Activated naive CD4-positive, alpha-beta T cell treated with anti-CD3 and anti-CD28 coated beads, Interleukin-2, amount 50 U/mL, for 16 hours (primary cell): ENCODE measurements around the gene C2CD5.
A peak's percentile ranks its signal among the peaks of the same experiment; 100 is the strongest.
"Not testable (repeated sequence)": the region's sequence is repeated elsewhere in the genome, so short reads cannot be mapped to it uniquely, and the experiment has no call there.

Source experiments
- DNase-seq: peaks from one replicate; pipeline ENCODE4 v3.0.0-alpha.2; 2020

The C2CD5 gene

GRCh38 chr12:22544038-22544979 is at the start of gene C2CD5:
C2CD5 (minus strand) TSS chr12:22544542; CDS start chr12:22544150, 392 bp downstream.
- peak; percentile 96 for DNase-seq

GRCh38 chr12:22593864-22594263 is 49.5 kb upstream of the C2CD5 start:
- no peak for DNase-seq

- DNase-seq = no peak
These were observed 44.5 kb upstream of the C2CD5 start for GRCh38 chr12:22588817-22589216.

- no peak for DNase-seq
These were observed 34.0 kb upstream of the C2CD5 start for GRCh38 chr12:22578328-22578727.

- no peak for DNase-seq
These were observed 33.3 kb upstream of the C2CD5 start for GRCh38 chr12:22577667-22578066.

- DNase-seq = no peak
These were observed 32.1 kb upstream of the C2CD5 start for GRCh38 chr12:22576473-22576872.

- DNase-seq = no peak
These were observed 31.7 kb upstream of the C2CD5 start for GRCh38 chr12:22576065-22576464.

- no peak for DNase-seq
These were observed 30.6 kb upstream of the C2CD5 start for GRCh38 chr12:22574921-22575320.

- no peak for DNase-seq
These were observed 28.8 kb upstream of the C2CD5 start for GRCh38 chr12:22573181-22573580.

GRCh38 chr12:22569253-22569652 is 24.9 kb upstream of the C2CD5 start:
- DNase-seq = no peak

- DNase-seq = no peak
These were observed 18.0 kb upstream of the C2CD5 start for GRCh38 chr12:22562036-22563028.

- not testable (repeated sequence) for DNase-seq
These were observed 10.4 kb upstream of the C2CD5 start for GRCh38 chr12:22554750-22555149.

GRCh38 chr12:22551624-22552023 is 7.3 kb upstream of the C2CD5 start:
- DNase-seq = no peak

GRCh38 chr12:22545255-22545654 is 913 bp upstream of the C2CD5 start:
- DNase-seq = no peak

GRCh38 chr12:22543246-22544037 is 900 bp downstream of the C2CD5 start:
- peak; percentile 51 for DNase-seq

GRCh38 chr12:22541496-22542155 is 2.7 kb downstream of the C2CD5 start:
- DNase-seq = no peak

GRCh38 chr12:22539055-22539454 is 5.3 kb downstream of the C2CD5 start:
- DNase-seq = no peak

- DNase-seq = no peak
These were observed 6.0 kb downstream of the C2CD5 start for GRCh38 chr12:22538311-22538710.

GRCh38 chr12:22536971-22537544 is 7.3 kb downstream of the C2CD5 start:
- DNase-seq = no peak

GRCh38 chr12:22536346-22536945 is 7.9 kb downstream of the C2CD5 start:
- DNase-seq = no peak

GRCh38 chr12:22535478-22535877 is 8.9 kb downstream of the C2CD5 start:
- DNase-seq = no peak
